ENCODE measurements around the gene LIN7B.
"Not testable (repeated sequence)": the region's sequence is repeated elsewhere in the genome, so short reads cannot be mapped to it uniquely, and the experiment has no call there.

GRCh38 chr19:49123285-49123684 lies 9.1 kb downstream of the LIN7B start:
- TF ChIP-seq CTCF (CRISPR knock-in tag; IDR thresholded peaks at IDR 0.05); CBX1 (IDR thresholded peaks at IDR 0.05; ENCODE audit: low read depth); NCOA1 (CRISPR knock-in tag; IDR thresholded peaks at IDR 0.05); ZNF280B (CRISPR knock-in tag; IDR thresholded peaks at IDR 0.05; ENCODE audit: borderline replicate concordance); SMARCC2 (IDR thresholded peaks at IDR 0.05): not testable (repeated sequence)

Measured in HepG2 (cell line).